ENCODE results near the gene REV1.
"Not testable (repeated sequence)": the region's sequence is repeated elsewhere in the genome, so short reads cannot be mapped to it uniquely, and the experiment has no call there.

REV1 gene

GRCh38 chr2:99504844-99505584 lies 15.2 kb upstream of the REV1 start:
- ATAC-seq = no peak
- TF ChIP-seq GLIS3 (CRISPR knock-in tag; IDR thresholded peaks at IDR 0.05) (no peak), PPARA (CRISPR knock-in tag; IDR thresholded peaks at IDR 0.05; ENCODE audit: borderline replicate concordance) (no peak), BACH2 (CRISPR knock-in tag; IDR thresholded peaks at IDR 0.05; ENCODE audit: borderline replicate concordance) (no peak), ZFP30 (CRISPR knock-in tag; IDR thresholded peaks at IDR 0.05) (no peak), RARB (CRISPR knock-in tag; IDR thresholded peaks at IDR 0.05) (no peak), CREB5 (CRISPR knock-in tag; IDR thresholded peaks at IDR 0.05; ENCODE audit: low read depth) (no peak), CSRNP3 (CRISPR knock-in tag; IDR thresholded peaks at IDR 0.05) (no peak)

- ATAC-seq = not testable (repeated sequence)
Observed at GRCh38 chr2:99503662-99504416, 14.0 kb upstream of the REV1 start.

- ATAC-seq = no peak
- TF ChIP-seq PPARA (CRISPR knock-in tag; IDR thresholded peaks at IDR 0.05; ENCODE audit: borderline replicate concordance) (no peak), ISL1 (CRISPR knock-in tag; IDR thresholded peaks at IDR 0.05) (no peak), ZNF565 (CRISPR knock-in tag; conservative IDR thresholded peaks at IDR 0.05; ENCODE audit: low read depth) (no peak), ZFP30 (CRISPR knock-in tag; IDR thresholded peaks at IDR 0.05) (no peak), CSRNP3 (CRISPR knock-in tag; IDR thresholded peaks at IDR 0.05) (no peak), ESRRG (CRISPR knock-in tag; IDR thresholded peaks at IDR 0.05) (no peak), ZNF8 (CRISPR knock-in tag; IDR thresholded peaks at IDR 0.05) (no peak), POU6F1 (CRISPR knock-in tag; IDR thresholded peaks at IDR 0.05; ENCODE audit: borderline replicate concordance, low read depth) (no peak), TOX (CRISPR knock-in tag; IDR thresholded peaks at IDR 0.05; ENCODE audit: borderline replicate concordance) (no peak), ZFP3 (CRISPR knock-in tag; IDR thresholded peaks at IDR 0.05) (no peak), RARB (CRISPR knock-in tag; IDR thresholded peaks at IDR 0.05) (no peak), BACH2 (CRISPR knock-in tag; IDR thresholded peaks at IDR 0.05; ENCODE audit: borderline replicate concordance) (no peak)
Observed at GRCh38 chr2:99496021-99496420, 6.2 kb upstream of the REV1 start.

GRCh38 chr2:99495115-99495860 lies 5.5 kb upstream of the REV1 start:
- ATAC-seq = no peak
- no peak for TF ChIP-seq ZFP3 (CRISPR knock-in tag; IDR thresholded peaks at IDR 0.05)
- TF ChIP-seq CSRNP3 (CRISPR knock-in tag; IDR thresholded peaks at IDR 0.05) = no peak
- TF ChIP-seq SNAI2 (CRISPR knock-in tag; IDR thresholded peaks at IDR 0.05) = no peak
- TF ChIP-seq ZC3H10 (CRISPR knock-in tag; IDR thresholded peaks at IDR 0.05) = no peak
- no peak for TF ChIP-seq ZNF8 (CRISPR knock-in tag; IDR thresholded peaks at IDR 0.05)
- TF ChIP-seq TOX (CRISPR knock-in tag; IDR thresholded peaks at IDR 0.05; ENCODE audit: borderline replicate concordance) = no peak
- TF ChIP-seq POU6F1 (CRISPR knock-in tag; IDR thresholded peaks at IDR 0.05; ENCODE audit: borderline replicate concordance, low read depth) = no peak
- no peak for TF ChIP-seq ZNF565 (CRISPR knock-in tag; conservative IDR thresholded peaks at IDR 0.05; ENCODE audit: low read depth)
